Astrocyte of the cerebellum (primary cell): Measurements from ENCODE around the gene ACTN1.

Source experiments
- DNase-seq: peaks from one replicate; pipeline ENCODE4 v3.0.0-alpha.2; 2011; ENCODE audit warnings: low read depth
- H3K4me3 ChIP-seq: 2 replicates; pipeline ENCODE4 v1.5.1; 2011; ENCODE audit warnings: mild to moderate bottlenecking, low read depth, low read length, moderate library complexity
- in situ Hi-C: cut with HindIII; loops from 2 replicates; pipeline ENCODE4 v1.10.0; 2017; ENCODE audit warnings: low sequenced_read_pairs
- TF ChIP-seq, protein P1 (sequence below): IDR thresholded peaks from 2 replicates; pipeline ENCODE4 v1.5.1; 2012; ENCODE audit warnings: low read length, low read depth, moderate library complexity, mild to moderate bottlenecking; ENCODE audit errors: missing control alignments

The ACTN1 gene

DNA sequence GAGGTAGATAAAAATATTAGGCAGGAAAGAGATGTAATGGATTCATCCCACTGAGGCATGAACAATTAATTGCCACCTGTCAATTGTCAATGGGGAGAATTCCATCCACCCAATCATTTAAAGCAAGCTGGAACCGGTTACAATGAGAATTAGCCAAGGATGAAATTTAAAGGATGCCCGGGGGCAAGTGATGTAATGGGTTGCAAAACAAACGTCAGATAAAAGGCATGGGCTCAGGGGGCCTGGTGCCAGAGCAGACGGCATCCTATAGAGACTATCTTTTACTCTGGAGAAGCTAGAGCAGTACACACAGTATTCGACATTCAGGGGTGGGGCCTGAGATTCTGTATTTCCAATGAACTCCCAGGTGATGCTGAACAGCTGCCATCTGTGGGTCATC, 105.7 kb downstream of the ACTN1 start:
- H3K4me3 ChIP-seq = no peak overlapping the region
- no peak for DNase-seq
- in situ Hi-C loops = no loop called here
- TF ChIP-seq, protein P1, sequence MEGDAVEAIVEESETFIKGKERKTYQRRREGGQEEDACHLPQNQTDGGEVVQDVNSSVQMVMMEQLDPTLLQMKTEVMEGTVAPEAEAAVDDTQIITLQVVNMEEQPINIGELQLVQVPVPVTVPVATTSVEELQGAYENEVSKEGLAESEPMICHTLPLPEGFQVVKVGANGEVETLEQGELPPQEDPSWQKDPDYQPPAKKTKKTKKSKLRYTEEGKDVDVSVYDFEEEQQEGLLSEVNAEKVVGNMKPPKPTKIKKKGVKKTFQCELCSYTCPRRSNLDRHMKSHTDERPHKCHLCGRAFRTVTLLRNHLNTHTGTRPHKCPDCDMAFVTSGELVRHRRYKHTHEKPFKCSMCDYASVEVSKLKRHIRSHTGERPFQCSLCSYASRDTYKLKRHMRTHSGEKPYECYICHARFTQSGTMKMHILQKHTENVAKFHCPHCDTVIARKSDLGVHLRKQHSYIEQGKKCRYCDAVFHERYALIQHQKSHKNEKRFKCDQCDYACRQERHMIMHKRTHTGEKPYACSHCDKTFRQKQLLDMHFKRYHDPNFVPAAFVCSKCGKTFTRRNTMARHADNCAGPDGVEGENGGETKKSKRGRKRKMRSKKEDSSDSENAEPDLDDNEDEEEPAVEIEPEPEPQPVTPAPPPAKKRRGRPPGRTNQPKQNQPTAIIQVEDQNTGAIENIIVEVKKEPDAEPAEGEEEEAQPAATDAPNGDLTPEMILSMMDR = no peak

DNA sequence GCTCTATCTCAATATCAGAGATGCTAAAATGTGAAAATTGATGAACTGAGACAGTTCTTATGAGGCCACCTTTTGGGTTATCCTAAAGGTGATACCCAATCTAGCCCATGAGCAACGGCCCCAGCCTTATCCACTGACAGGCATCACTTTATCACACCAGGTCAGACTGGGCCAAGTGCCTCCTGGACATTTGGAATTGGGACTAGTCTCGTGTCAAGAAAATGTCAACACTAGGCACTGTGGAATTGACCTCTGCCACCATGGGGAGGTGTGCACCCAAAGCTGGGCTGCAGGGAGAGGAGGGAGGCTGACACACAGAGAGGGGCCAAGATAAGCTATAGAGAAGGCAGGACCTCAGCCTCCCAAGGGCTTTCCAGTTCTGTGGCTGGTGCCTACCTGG, 107.7 kb downstream of the ACTN1 start:
- TF ChIP-seq, protein P1 = no peak
- no peak for DNase-seq
- no peak overlapping the region for H3K4me3 ChIP-seq
- in situ Hi-C loops = no loop called here

DNA sequence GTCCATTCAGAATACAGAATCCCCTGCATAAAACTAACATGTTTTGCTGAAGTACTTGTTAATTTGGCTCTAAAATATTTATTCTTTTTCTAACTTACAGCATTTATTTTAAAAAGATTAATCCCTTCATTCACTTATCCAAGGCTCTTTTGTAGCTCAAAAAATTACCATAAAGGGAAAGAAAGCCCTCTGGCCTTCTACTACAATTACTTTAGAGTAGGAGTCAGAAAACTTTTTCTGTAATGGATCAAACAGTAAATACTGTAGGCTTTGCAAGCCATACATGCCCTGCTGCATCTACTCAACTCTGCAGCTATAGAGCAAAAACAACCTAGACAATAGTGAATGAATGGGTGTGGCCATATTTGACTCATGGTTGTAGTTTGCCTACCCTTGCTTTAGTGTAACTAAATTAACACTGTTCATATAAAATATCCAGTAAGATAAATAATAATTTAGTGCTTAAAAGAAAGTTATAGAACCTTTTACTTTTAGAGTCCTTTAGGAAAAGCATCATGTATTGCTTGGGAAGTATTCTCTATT, 112.0 kb downstream of the ACTN1 start:
- TF ChIP-seq, protein P1 = no peak
- no peak overlapping the region for H3K4me3 ChIP-seq
- in situ Hi-C loops = no loop called here
- DNase-seq = no peak

DNA sequence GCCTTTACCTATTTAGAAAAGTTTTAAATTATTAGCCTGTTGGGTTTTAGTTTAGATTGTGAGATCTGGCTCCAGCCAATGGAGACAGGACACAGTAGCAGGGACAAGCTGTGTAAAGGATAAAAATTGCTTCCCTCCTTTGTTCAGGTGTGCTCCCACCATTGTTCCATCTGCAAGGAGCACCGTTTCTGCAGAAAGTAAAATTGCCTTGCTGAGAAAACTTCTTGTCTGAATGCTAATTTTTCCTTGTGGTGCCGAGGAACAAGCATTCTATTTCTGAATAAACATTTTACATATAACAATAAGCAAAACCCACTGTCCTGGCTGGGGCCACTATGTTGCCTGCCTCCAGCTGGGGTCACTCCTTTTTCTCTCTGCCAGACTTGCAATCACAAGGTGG, 113.6 kb downstream of the ACTN1 start:
- H3K4me3 ChIP-seq = no peak overlapping the region
- DNase-seq = no peak
- in situ Hi-C loops = no loop called here
- TF ChIP-seq, protein P1 = no peak

DNA sequence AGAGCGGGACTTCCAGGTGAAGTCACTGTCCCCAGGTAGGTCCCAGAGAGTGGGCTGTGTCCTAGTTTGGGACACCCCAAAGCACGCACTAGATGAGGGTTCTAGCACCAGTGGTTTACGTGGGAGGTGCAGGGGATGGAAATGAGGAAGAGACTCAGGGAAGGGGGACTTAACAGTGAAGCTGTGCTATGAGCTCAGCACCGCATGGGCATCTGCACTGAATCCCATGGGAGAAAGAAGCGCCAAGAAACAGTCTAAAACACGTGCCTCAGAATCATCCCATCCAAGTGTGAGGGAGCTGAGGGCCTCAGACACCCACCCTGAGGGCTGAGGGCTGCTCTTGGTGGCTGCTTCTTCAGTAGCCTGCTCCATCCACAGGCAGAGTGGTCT, 114.7 kb downstream of the ACTN1 start:
- no peak overlapping the region for H3K4me3 ChIP-seq
- TF ChIP-seq, protein P1 = no peak
- no peak for DNase-seq
- in situ Hi-C loops = no loop called here

DNA sequence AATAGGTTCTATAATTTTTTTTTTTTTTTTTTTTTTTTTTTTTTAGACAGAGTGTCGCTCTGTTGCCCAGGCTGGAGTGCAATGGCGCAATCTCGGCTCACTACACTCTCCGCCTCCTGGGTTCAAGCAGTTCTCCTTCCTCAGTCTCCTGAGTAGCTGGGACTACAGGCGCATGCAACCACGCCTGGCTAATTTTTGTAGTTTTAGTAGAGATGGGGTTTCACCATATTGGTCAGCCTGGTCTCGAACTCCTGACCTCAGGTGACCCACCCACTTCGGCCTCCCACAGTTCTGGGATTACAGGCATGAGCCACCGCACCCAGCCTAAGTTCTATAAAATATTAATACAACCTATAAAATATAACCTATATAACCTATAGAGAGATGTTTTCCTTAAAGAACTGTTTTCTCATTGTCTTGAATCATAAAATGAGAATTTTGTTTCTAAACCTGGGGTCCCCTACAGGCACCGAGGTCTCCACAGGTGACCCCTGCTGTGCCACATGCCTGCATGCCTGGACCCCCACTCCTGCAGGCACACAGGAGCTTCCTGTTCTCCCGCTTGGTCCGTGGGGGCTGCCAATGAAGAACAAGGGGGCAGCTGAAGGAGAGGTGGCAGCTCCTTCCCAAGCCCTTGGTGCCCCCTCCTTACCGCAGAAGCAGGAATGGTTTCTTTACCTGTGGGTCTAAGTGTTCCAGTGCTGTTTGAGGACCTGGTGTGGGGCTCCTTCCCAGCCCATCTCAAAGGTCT, 115.3 kb downstream of the ACTN1 start:
- H3K4me3 ChIP-seq = no peak overlapping the region
- no peak for DNase-seq
- in situ Hi-C loops = no loop called here
- TF ChIP-seq, protein P1 = no peak
